GM23248 (cell line): ENCODE results near the gene DNAJC1. TPM values are rescaled to one million over a fixed set of nuclear protein-coding genes. Genes with fewer than 3 reads are reported as not detected.
A peak's percentile ranks its signal among the peaks of the same experiment; 100 is the strongest.

ENCODE experiments used
- DNase-seq: peaks from one replicate; pipeline ENCODE4 v3.0.0-alpha.2; 2015
- H2AFZ ChIP-seq: fragments of 200-600 bp; sonication (generic); 2 replicates; pipeline ENCODE4 v1.6.1; 2016; ENCODE audit warnings: antibody characterized with exemption
- H3F3A ChIP-seq: fragments of 200-600 bp; sonication (generic); 2 replicates; pipeline ENCODE4 v1.6.1; 2016; ENCODE audit warnings: mild to moderate bottlenecking, antibody characterized with exemption, mixed run types; ENCODE audit not compliant: insufficient read depth
- H3K27ac ChIP-seq: fragments of 200-600 bp; sonication (generic); 2 replicates; pipeline ENCODE4 v1.5.1; 2016; ENCODE audit warnings: mild to moderate bottlenecking
- H3K27me3 ChIP-seq: fragments of 200-600 bp; sonication (generic); replicated peaks from 2 replicates; pipeline ENCODE4 v1.6.1; 2016; ENCODE audit warnings: mild to moderate bottlenecking; ENCODE audit not compliant: insufficient read depth
- H3K36me3 ChIP-seq: fragments of 200-600 bp; sonication (generic); 2 replicates; pipeline ENCODE4 v1.6.1; 2016; ENCODE audit warnings: low read depth, mild to moderate bottlenecking
- H3K4me1 ChIP-seq: fragments of 200-600 bp; sonication (generic); 2 replicates; pipeline ENCODE4 v1.6.1; 2016; ENCODE audit warnings: mild to moderate bottlenecking; ENCODE audit not compliant: insufficient read depth
- H3K4me2 ChIP-seq: fragments of 200-600 bp; sonication (generic); one replicate; pipeline ENCODE4 v1.6.1; 2016; ENCODE audit warnings: mild to moderate bottlenecking; ENCODE audit not compliant: unreplicated experiment
- H3K4me3 ChIP-seq: fragments of 200-600 bp; sonication (generic); 2 replicates; pipeline ENCODE4 v1.5.1; 2016; ENCODE audit warnings: mild to moderate bottlenecking
- H3K79me2 ChIP-seq: fragments of 200-600 bp; sonication (generic); 2 replicates; pipeline ENCODE4 v1.6.1; 2016; ENCODE audit warnings: mild to moderate bottlenecking; ENCODE audit not compliant: insufficient read depth
- H3K9ac ChIP-seq: fragments of 200-600 bp; sonication (generic); 2 replicates; pipeline ENCODE4 v1.6.1; 2016; ENCODE audit warnings: mild to moderate bottlenecking
- H3K9me2 ChIP-seq: fragments of 200-600 bp; sonication (generic); 2 replicates; pipeline ENCODE4 v1.6.1; 2016; ENCODE audit warnings: mixed run types, mild to moderate bottlenecking, moderate library complexity; ENCODE audit not compliant: insufficient read depth
- H3K9me3 ChIP-seq: fragments of 200-600 bp; sonication (generic); one replicate; pipeline ENCODE4 v1.6.1; 2017; ENCODE audit warnings: low read depth
- H4K20me1 ChIP-seq: fragments of 200-600 bp; sonication (generic); 2 replicates; pipeline ENCODE4 v1.6.0; 2016; ENCODE audit not compliant: insufficient read depth
- EZH2 ChIP-seq: fragments of 200-600 bp; sonication (generic); IDR thresholded peaks from 2 replicates; pipeline ENCODE4 v1.6.1; 2018; ENCODE audit warnings: antibody characterized with exemption, mild to moderate bottlenecking; ENCODE audit not compliant: insufficient read depth, poor library complexity, severe bottlenecking
- EZH2phosphoT487 ChIP-seq: fragments of 200-600 bp; sonication (generic); IDR thresholded peaks from 2 replicates; pipeline ENCODE4 v1.6.1; 2018; ENCODE audit warnings: antibody characterized with exemption, moderate library complexity, mild to moderate bottlenecking, low read depth; ENCODE audit not compliant: insufficient read depth
- WGBS, 2 experiments: methylation state at CpG; one replicate each; pipeline ENCODE4 v1.1.6; 2015 to 2017; ENCODE audit warnings: low lambda C conversion rate in 2 of 2, low coverage in 1 of 2; ENCODE audit errors: missing lambda C conversion rate in 2 of 2; 5-methylcytosine and 5-hydroxymethylcytosine counted together
- in situ Hi-C: fragments of 300-500 bp; cut with MboI; formaldehyde crosslinking; loops from 2 replicates; pipeline ENCODE4 v1.15.0; 2020
- polyA plus RNA-seq: library from polyadenylated mRNA; unstranded; fragments of >200 nt; fragmentation: Nextera tagmentation; extraction: Ambion mirVana; gene quantifications from 2 replicates; pipeline ENCODE4 v1.2.1, GENCODE V29; 2016
- total RNA-seq: library from RNA; depleted of rRNA; stranded (reverse); fragments of >200 nt; shearing (Covaris generic); gene quantifications from 2 replicates; pipeline ENCODE4 v1.2.3, GENCODE V29; 2014

DNAJC1 gene
- total and polyA plus RNA-seq, 2 experiments from 2014 or later: 50.9 to 63.9 TPM

DNA sequence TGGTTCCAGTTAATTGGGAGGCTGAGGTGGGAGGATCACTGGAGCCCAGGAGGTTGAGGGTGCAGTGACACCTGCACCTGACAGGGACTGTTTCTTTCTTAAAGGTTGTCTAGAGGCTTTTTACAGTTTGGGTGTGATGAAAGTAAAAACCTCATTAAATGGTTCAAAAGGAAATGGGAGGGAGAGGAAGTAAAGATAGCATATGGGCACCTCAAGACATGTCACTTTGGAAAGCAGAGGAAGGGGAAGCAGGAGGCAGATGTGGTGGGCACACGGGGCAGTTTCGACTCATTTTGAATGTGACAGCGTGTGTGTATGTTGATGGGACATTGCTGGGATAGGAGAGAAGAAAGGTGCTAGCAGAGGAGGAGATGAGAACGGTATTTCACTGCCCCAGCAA, 266.4 kb downstream of the DNAJC1 start:
- Histone ChIP-seq H3K4me3 (no peak overlapping the region), H4K20me1 (no peaks in the 10 kb centered on the region), H3K4me2 (no peak overlapping the region), H3K9me3 (no peaks in the 10 kb centered on the region), H3K36me3 (peaks cover 57% of the 10 kb centered on the region), H3K79me2 (peaks cover 9% of the 10 kb centered on the region; the same call in 1 of the 2 replicates), H3K27me3 (no peaks in the 10 kb centered on the region), H3K9ac (no peak overlapping the region), H2AFZ (no peak overlapping the region), H3F3A (peaks cover 32% of the 10 kb centered on the region; the same call in 1 of the 2 replicates), H3K4me1 (peaks cover 6% of the 10 kb centered on the region; the same call in 1 of the 2 replicates), H3K27ac (no peak overlapping the region), H3K9me2 (no peaks in the 10 kb centered on the region)
- TF ChIP-seq EZH2phosphoT487 (no peak), EZH2 (no peak)
- WGBS, 2 experiments: 88% methylated on average over 4 of the region's 4 CpGs
- in situ Hi-C loops: loop anchor here (25.0 kb wide), 1 partner anchor 450 kb away; no protein-coding TSS in a partner anchor
- DNase-seq: no peak

DNA sequence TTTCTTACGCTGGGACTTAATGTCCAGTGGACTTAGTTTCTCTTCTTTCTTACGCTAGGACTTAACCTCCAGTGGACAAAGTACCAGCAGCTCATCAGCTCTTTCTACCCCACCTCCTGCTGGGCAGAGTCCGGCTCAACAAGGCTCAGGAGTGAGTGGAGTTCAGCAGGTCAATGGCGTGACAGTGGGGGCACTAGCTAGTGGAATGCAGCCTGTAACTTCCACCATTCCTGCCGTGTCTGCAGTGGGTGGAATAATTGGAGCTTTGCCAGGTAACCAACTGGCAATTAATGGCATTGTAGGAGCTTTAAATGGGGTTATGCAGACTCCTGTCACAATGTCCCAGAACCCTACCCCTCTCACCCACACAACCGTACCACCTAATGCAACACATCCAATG, 269.8 kb downstream of the DNAJC1 start:
- H3K4me1 ChIP-seq: peaks cover 6% of the 10 kb centered on the region; the same call in 1 of the 2 replicates
- H3K79me2 ChIP-seq: peaks cover 15% of the 10 kb centered on the region
- H3K4me2 ChIP-seq: no peak overlapping the region
- in situ Hi-C loops: loop anchor here (25.0 kb wide), 1 partner anchor 446 kb away; no protein-coding TSS in a partner anchor
- TF ChIP-seq EZH2phosphoT487 (no peak), EZH2 (no peak)
- no peak overlapping the region for H3K27ac ChIP-seq
- no peak overlapping the region for H3K4me3 ChIP-seq
- peak; percentile 15 for DNase-seq
- no peaks in the 10 kb centered on the region for H4K20me1 ChIP-seq
- no peak overlapping the region for H3K9ac ChIP-seq
- 0 out of 2 replicates have a peak, but pooled peaks cover 6% of the 10 kb centered on the region for H3F3A ChIP-seq
- H2AFZ ChIP-seq: no peak overlapping the region
- 70 to 72% methylated on average over 6 of the region's 6 CpGs for WGBS, 2 experiments
- no peaks in the 10 kb centered on the region for H3K9me3 ChIP-seq
- H3K36me3 ChIP-seq: peaks cover 38% of the 10 kb centered on the region
- H3K27me3 ChIP-seq: no peaks in the 10 kb centered on the region
- no peaks in the 10 kb centered on the region for H3K9me2 ChIP-seq

DNA sequence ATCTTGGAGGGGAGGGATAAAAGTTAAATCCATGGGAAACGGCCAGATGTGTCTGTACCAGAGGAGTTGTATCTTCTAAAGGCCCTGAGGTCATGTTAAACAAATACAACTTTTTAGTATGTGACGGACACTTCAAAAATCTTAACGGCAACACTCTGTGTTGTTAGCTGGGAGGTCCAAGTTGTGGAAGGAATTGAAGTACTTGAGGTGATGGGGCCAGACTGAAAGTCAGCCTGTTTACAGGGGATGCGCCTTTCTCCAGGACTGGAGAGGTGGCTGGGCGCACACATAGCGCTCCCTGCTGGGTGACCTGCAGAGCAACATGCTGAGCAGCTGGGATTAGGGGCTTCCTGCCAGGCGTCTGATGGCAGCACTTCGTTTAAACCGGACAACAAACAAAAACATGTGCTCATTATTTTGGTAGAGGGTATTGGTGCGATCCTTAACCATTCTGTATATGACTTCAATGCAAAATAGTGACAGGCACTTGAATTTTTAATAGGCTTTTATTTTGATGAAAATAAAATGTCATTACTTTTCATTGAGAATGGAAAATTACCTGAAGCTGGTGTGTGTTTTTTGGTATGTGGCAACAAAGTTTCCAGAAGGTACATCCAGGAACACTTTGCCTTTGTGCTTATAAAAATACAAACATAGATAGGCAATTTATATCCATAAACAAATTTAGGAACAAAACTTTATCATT, 271.3 kb downstream of the DNAJC1 start:
- H3K4me1 ChIP-seq: peaks cover 8% of the 10 kb centered on the region
- no peak overlapping the region for H3K4me2 ChIP-seq
- no peak overlapping the region for H3K27ac ChIP-seq
- DNase-seq: peak; percentile 81
- H3K9me2 ChIP-seq: no peaks in the 10 kb centered on the region
- no peak overlapping the region for H2AFZ ChIP-seq
- no peak overlapping the region for H3K4me3 ChIP-seq
- 0 out of 2 replicates have a peak, but pooled peaks cover 6% of the 10 kb centered on the region for H3F3A ChIP-seq
- in situ Hi-C loops: loop anchor here (25.0 kb wide), 1 partner anchor 445 kb away; no protein-coding TSS in a partner anchor
- no peaks in the 10 kb centered on the region for H3K9me3 ChIP-seq
- TF ChIP-seq EZH2phosphoT487 (no peak), EZH2 (no peak)
- H3K79me2 ChIP-seq: peaks cover 17% of the 10 kb centered on the region
- no peaks in the 10 kb centered on the region for H4K20me1 ChIP-seq
- peaks cover 43% of the 10 kb centered on the region for H3K36me3 ChIP-seq
- WGBS, 2 experiments: 29 to 30% methylated on average over 10 of the region's 10 CpGs
- no peaks in the 10 kb centered on the region for H3K27me3 ChIP-seq
- no peak overlapping the region for H3K9ac ChIP-seq

DNA sequence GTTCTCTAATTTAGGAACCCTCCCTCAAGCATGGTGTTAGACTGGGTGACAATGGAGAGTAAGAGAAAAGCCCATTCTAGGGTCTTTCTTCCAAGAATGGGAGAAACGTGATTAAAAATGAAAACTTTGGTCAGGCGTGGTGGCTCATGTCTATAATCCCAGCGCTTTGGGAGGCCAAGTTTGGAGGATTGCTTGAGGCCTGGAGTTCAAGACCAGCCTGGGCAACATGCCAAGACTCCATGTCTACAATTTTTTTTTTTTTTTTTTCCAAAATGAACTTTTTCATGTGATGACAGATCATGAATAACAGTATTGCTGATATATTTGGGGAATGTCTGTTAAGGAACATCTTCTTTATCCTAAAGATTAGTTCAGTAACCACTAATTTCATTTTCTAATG, 274.9 kb downstream of the DNAJC1 start:
- peaks cover 31% of the 10 kb centered on the region for H3K4me1 ChIP-seq
- no peaks in the 10 kb centered on the region for H3K9me3 ChIP-seq
- H4K20me1 ChIP-seq: no peaks in the 10 kb centered on the region; the same call in 1 of the 2 replicates
- no peak overlapping the region for H3K4me3 ChIP-seq
- H3K27me3 ChIP-seq: no peaks in the 10 kb centered on the region
- in situ Hi-C loops: loop anchor here (25.0 kb wide), 1 partner anchor 441 kb away; no protein-coding TSS in a partner anchor
- TF ChIP-seq EZH2 (no peak), EZH2phosphoT487 (no peak)
- H3K79me2 ChIP-seq: peaks cover 15% of the 10 kb centered on the region
- H3K4me2 ChIP-seq: no peak overlapping the region
- H3K9ac ChIP-seq: no peak overlapping the region
- H2AFZ ChIP-seq: no peak overlapping the region
- 93 to 95% methylated on average over 3 of the region's 3 CpGs for WGBS, 2 experiments
- peaks cover 26% of the 10 kb centered on the region for H3K36me3 ChIP-seq
- H3K9me2 ChIP-seq: no peaks in the 10 kb centered on the region
- H3F3A ChIP-seq: peaks cover 24% of the 10 kb centered on the region
- DNase-seq: peak; percentile 17
- no peak overlapping the region for H3K27ac ChIP-seq
